ENCODE data around the gene OR2V2. TPM values are rescaled to one million over a fixed set of nuclear protein-coding genes. Genes with fewer than 3 reads are reported as not detected.

The OR2V2 gene
- total and polyA plus RNA-seq, 10 of the 15 experiments (the other 5 are each of a cell fraction or from before 2014, with no cell fraction given): 0.26 TPM; not detected in 9

- TF ChIP-seq CTCF (IDR thresholded peaks at IDR 0.05 in 2 of 3, conservative IDR thresholded peaks at IDR 0.05 in 1 of 3; ENCODE audit: control insufficient read depth in 2 of 3, extremely low read depth in 1 of 3, insufficient read depth in 1 of 3, low read depth in 3 of 3, low read length in 3 of 3) (peak; percentile 34 to 45 (median 42)), BACH1 (IDR thresholded peaks at IDR 0.05; ENCODE audit: borderline replicate concordance) (peak; percentile 17; the same call in 1 of the 2 replicates), NBN (IDR thresholded peaks at IDR 0.05) (peak; percentile 45; the same call in 1 of the 2 replicates), ASH2L (IDR thresholded peaks at IDR 0.05; ENCODE audit: borderline replicate concordance, low read depth) (no peak), SIN3A (IDR thresholded peaks at IDR 0.05; ENCODE audit: low read depth, low read length) (peak; percentile 48; the same call in 1 of the 2 replicates), USF1 (IDR thresholded peaks at IDR 0.05; ENCODE audit: borderline replicate concordance, extremely low read length, insufficient read depth, low read depth, low read length) (no peak), RAD21 (IDR thresholded peaks at IDR 0.05; ENCODE audit: insufficient read depth, low read depth, low read length) (0 out of 2 replicates have a peak, but pooled peaks have one; percentile 5), SUPT20H (IDR thresholded peaks at IDR 0.05; ENCODE audit: borderline replicate concordance, control insufficient read depth, low read depth, low read length) (no peak), MLLT1 (IDR thresholded peaks at IDR 0.05) (peak; percentile 37; the same call in 1 of the 2 replicates)
- TF ChIP-seq, protein P1, sequence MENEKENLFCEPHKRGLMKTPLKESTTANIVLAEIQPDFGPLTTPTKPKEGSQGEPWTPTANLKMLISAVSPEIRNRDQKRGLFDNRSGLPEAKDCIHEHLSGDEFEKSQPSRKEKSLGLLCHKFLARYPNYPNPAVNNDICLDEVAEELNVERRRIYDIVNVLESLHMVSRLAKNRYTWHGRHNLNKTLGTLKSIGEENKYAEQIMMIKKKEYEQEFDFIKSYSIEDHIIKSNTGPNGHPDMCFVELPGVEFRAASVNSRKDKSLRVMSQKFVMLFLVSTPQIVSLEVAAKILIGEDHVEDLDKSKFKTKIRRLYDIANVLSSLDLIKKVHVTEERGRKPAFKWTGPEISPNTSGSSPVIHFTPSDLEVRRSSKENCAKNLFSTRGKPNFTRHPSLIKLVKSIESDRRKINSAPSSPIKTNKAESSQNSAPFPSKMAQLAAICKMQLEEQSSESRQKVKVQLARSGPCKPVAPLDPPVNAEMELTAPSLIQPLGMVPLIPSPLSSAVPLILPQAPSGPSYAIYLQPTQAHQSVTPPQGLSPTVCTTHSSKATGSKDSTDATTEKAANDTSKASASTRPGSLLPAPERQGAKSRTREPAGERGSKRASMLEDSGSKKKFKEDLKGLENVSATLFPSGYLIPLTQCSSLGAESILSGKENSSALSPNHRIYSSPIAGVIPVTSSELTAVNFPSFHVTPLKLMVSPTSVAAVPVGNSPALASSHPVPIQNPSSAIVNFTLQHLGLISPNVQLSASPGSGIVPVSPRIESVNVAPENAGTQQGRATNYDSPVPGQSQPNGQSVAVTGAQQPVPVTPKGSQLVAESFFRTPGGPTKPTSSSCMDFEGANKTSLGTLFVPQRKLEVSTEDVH (IDR thresholded peaks at IDR 0.05; ENCODE audit: low read depth, partially characterized antibody): no peak
- TF ChIP-seq, protein P2, sequence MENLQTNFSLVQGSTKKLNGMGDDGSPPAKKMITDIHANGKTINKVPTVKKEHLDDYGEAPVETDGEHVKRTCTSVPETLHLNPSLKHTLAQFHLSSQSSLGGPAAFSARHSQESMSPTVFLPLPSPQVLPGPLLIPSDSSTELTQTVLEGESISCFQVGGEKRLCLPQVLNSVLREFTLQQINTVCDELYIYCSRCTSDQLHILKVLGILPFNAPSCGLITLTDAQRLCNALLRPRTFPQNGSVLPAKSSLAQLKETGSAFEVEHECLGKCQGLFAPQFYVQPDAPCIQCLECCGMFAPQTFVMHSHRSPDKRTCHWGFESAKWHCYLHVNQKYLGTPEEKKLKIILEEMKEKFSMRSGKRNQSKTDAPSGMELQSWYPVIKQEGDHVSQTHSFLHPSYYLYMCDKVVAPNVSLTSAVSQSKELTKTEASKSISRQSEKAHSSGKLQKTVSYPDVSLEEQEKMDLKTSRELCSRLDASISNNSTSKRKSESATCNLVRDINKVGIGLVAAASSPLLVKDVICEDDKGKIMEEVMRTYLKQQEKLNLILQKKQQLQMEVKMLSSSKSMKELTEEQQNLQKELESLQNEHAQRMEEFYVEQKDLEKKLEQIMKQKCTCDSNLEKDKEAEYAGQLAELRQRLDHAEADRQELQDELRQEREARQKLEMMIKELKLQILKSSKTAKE (IDR thresholded peaks at IDR 0.05; ENCODE audit: low read depth, poor library complexity, severe bottlenecking): no peak
- TF ChIP-seq, protein P3, sequence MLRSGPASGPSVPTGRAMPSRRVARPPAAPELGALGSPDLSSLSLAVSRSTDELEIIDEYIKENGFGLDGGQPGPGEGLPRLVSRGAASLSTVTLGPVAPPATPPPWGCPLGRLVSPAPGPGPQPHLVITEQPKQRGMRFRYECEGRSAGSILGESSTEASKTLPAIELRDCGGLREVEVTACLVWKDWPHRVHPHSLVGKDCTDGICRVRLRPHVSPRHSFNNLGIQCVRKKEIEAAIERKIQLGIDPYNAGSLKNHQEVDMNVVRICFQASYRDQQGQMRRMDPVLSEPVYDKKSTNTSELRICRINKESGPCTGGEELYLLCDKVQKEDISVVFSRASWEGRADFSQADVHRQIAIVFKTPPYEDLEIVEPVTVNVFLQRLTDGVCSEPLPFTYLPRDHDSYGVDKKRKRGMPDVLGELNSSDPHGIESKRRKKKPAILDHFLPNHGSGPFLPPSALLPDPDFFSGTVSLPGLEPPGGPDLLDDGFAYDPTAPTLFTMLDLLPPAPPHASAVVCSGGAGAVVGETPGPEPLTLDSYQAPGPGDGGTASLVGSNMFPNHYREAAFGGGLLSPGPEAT (IDR thresholded peaks at IDR 0.05; ENCODE audit: low read depth): peak; percentile 16
Measured at GRCh38 chr5:181190711-181191525, 43.5 kb downstream of the OR2V2 start (continued).
